Testis (tissue), 3 donors: Measurements from ENCODE around the gene THSD4. TPM values are rescaled to one million over a fixed set of nuclear protein-coding genes. Genes with fewer than 3 reads are reported as not detected.

Experiments
- DNase-seq: peaks from one replicate; pipeline ENCODE4 v3.0.0-alpha.2; 2019
- H3K27ac ChIP-seq, 2 donors: fragments of 200-600 bp; sonication (generic); one replicate each; pipeline ENCODE4 v1.5.1; 2019
- H3K27me3 ChIP-seq: fragments of 200-600 bp; sonication (generic); one replicate; pipeline ENCODE4 v1.5.1; 2019
- H3K36me3 ChIP-seq: fragments of 200-600 bp; sonication (generic); one replicate; pipeline ENCODE4 v1.5.1; 2017; ENCODE audit warnings: low read depth; ENCODE audit errors: missing control alignments
- H3K4me1 ChIP-seq: fragments of 200-600 bp; sonication (generic); one replicate; pipeline ENCODE4 v1.5.1; 2019
- H3K4me3 ChIP-seq, 2 donors: fragments of 200-600 bp; sonication (generic); one replicate each; pipeline ENCODE4 v1.5.1; 2017 to 2019
- H3K9me3 ChIP-seq: fragments of 200-600 bp; sonication (generic); one replicate; pipeline ENCODE4 v1.5.1; 2017
- CTCF ChIP-seq, 3 experiments: fragments of 450-650 bp in 2 of 3; fragments of 200-600 bp in 1 of 3; sonication (generic) in 1 of 3; IDR thresholded peaks; one replicate each; pipeline ENCODE4 v1.5.1; 2016 to 2019; ENCODE audit warnings: antibody characterized with exemption in 3 of 3, mild to moderate bottlenecking in 2 of 3, moderate library complexity in 1 of 3
- POLR2A ChIP-seq: fragments of 450-650 bp; IDR thresholded peaks from one replicate; pipeline ENCODE4 v1.6.1; 2017; ENCODE audit warnings: antibody characterized with exemption, mild to moderate bottlenecking, moderate library complexity
- WGBS, 2 donors: methylation state at CpG; one replicate each; pipeline ENCODE4 v1.1.5; 2018; 5-methylcytosine and 5-hydroxymethylcytosine counted together
- intact Hi-C: fragments of 100-400 bp; cut with DNase I; formaldehyde crosslinking; loops from one replicate; pipeline ENCODE4 v1.15.1; 2023; ENCODE audit warnings: low total_unique reads
- polyA plus RNA-seq: library from polyadenylated mRNA; stranded (reverse); fragments of 350-450 nt; fragmentation: Illumina TruSeq; extraction: RNeasy Lipid Tissue Mini Kit (QIAGEN cat#74804); gene quantifications from one replicate; pipeline ENCODE4 v1.2.3, GENCODE V29; 2014; ENCODE audit warnings: low read depth, low replicate concordance; ENCODE audit not compliant: insufficient read depth
- total RNA-seq, 2 donors: library from RNA; depleted of rRNA; stranded (reverse); fragments of >200 nt; gene quantifications; one replicate each; pipeline ENCODE4 v1.2.3, GENCODE V29; 2016

The THSD4 gene
- total and polyA plus RNA-seq, 3 donors from 2014 or later, result 14.3 to 21.5 (median 18.2) TPM

DNA sequence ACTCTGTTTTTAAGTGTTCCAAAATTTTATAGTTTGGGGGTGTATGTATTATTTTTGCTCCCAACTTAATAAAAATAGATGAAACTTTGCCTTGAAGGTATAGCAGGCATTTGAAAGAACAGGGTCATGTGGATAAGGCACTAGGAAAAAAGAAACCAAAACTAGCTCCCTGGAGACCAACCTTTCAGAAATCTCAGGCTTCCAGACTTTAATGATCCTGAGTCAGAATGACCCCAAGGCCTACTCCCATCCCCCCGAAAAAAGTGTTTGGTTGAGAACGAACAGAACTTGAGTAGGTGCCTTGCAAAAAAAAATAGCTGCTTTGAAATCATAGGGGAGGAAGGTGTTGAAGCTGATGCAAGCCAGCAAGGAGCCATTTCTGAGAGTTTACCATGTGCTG, 309.5 kb downstream of the THSD4 start:
- no peak overlapping the region for H3K27ac ChIP-seq
- WGBS, 2 donors, result 58 to 73% methylated on average over 2 of the region's 2 CpGs
- intact Hi-C loops, result no loop called here

GRCh38 chr15:71425388-71425787, 310.1 kb downstream of the THSD4 start:
- no peaks in the 10 kb centered on the region for H3K27me3 ChIP-seq
- H3K9me3 ChIP-seq, result no peaks in the 10 kb centered on the region
- no peak for DNase-seq
- TF ChIP-seq POLR2A (no peak), CTCF (IDR thresholded peaks at IDR 0.05) (no peak)
- no peak overlapping the region for H3K4me3 ChIP-seq
- intact Hi-C loops, result no loop called here
- H3K36me3 ChIP-seq, result no peaks in the 10 kb centered on the region
- H3K4me1 ChIP-seq, result no peaks in the 10 kb centered on the region
- H3K27ac ChIP-seq, result no peak overlapping the region
- WGBS, 2 donors, result 96 to 99% methylated on average over 3 of the region's 3 CpGs

More for the DNA sequence above, 309.5 kb downstream of the THSD4 start:
- TF ChIP-seq POLR2A, result no peak
- H3K4me1 ChIP-seq, result no peaks in the 10 kb centered on the region
- H3K36me3 ChIP-seq, result no peaks in the 10 kb centered on the region
- no peaks in the 10 kb centered on the region for H3K27me3 ChIP-seq
- no peak for DNase-seq
- H3K9me3 ChIP-seq, result no peaks in the 10 kb centered on the region
- H3K4me3 ChIP-seq, result no peak overlapping the region

DNA sequence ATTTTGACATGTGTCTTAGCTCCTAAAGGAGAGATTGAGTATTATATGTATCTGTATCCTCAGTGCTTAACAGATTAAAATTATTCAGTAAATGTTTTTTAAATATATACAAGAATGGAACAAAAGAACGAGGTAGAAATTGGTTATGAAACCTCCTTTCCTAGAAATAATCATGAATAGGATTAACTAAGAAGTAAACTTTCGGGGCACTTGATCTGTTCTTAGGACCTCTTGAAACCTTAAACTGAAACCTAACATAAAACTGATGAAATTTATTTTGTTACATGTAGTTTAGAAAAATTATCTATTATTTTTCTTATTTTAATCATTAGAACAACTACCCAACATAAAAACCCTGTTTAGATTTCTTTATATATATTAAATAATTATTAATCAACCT, 311.5 kb downstream of the THSD4 start:
- Histone ChIP-seq H3K36me3 (no peaks in the 10 kb centered on the region), H3K4me3 (no peak overlapping the region), H3K4me1 (no peaks in the 10 kb centered on the region), H3K27ac (no peak overlapping the region), H3K9me3 (no peaks in the 10 kb centered on the region), H3K27me3 (no peaks in the 10 kb centered on the region)
- intact Hi-C loops, result no loop called here
- no peak for DNase-seq
- 86 to 93% methylated on average over 2 of the region's 2 CpGs for WGBS, 2 donors
- TF ChIP-seq POLR2A (no peak), CTCF (IDR thresholded peaks at IDR 0.05) (no peak)

GRCh38 chr15:71430782-71431181, 315.5 kb downstream of the THSD4 start:
- 87 to 91% methylated on average over 2 of the region's 2 CpGs for WGBS, 2 donors
- H3K4me1 ChIP-seq, result no peaks in the 10 kb centered on the region
- no peak for TF ChIP-seq POLR2A
- no peak for TF ChIP-seq CTCF (IDR thresholded peaks at IDR 0.05)
- no peak for DNase-seq
- H3K9me3 ChIP-seq, result no peaks in the 10 kb centered on the region
- H3K27me3 ChIP-seq, result no peaks in the 10 kb centered on the region
- no peak overlapping the region for H3K27ac ChIP-seq
- H3K36me3 ChIP-seq, result no peaks in the 10 kb centered on the region
- H3K4me3 ChIP-seq, result no peak overlapping the region
- intact Hi-C loops, result no loop called here

- Histone ChIP-seq H3K36me3 (no peaks in the 10 kb centered on the region), H3K4me1 (no peaks in the 10 kb centered on the region), H3K27me3 (no peaks in the 10 kb centered on the region), H3K4me3 (no peak overlapping the region), H3K27ac (no peak overlapping the region), H3K9me3 (no peaks in the 10 kb centered on the region)
- TF ChIP-seq POLR2A, result no peak
- no peak for TF ChIP-seq CTCF (IDR thresholded peaks at IDR 0.05)
- WGBS, 2 donors, result 76 to 83% methylated on average over 8 of the region's 8 CpGs
- intact Hi-C loops, result no loop called here
- DNase-seq, result no peak
Observed at GRCh38 chr15:71431343-71432336, 316.4 kb downstream of the THSD4 start.
